WERI-Rb-1 (cell line): ENCODE data around the gene ANKRD12.

Experiments used
- DNase-seq: peaks from one replicate; pipeline ENCODE4 v3.0.0-alpha.2; 2020
- H3K27ac ChIP-seq: fragments of 250-450 bp; sonication (Bioruptor Pico); 2 replicates; pipeline ENCODE4 v1.5.1; 2020; ENCODE audit warnings: mild to moderate bottlenecking, moderate library complexity
- H3K27me3 ChIP-seq: fragments of 250-450 bp; sonication (Bioruptor Pico); 2 replicates; pipeline ENCODE4 v1.5.1; 2021; ENCODE audit warnings: mild to moderate bottlenecking, low read depth, moderate library complexity; ENCODE audit not compliant: insufficient read depth, severe bottlenecking
- H3K36me3 ChIP-seq: fragments of 250-450 bp; sonication (Bioruptor Pico); 2 replicates; pipeline ENCODE4 v1.5.1; 2020; ENCODE audit warnings: mild to moderate bottlenecking, moderate library complexity
- H3K4me3 ChIP-seq: 2 replicates; pipeline ENCODE4 v1.5.1; 2011; ENCODE audit warnings: low read depth, mild to moderate bottlenecking, control low read depth, low read length
- H3K9me3 ChIP-seq: fragments of 250-450 bp; sonication (Bioruptor Pico); 2 replicates; pipeline ENCODE4 v1.5.1; 2021; ENCODE audit warnings: mild to moderate bottlenecking, moderate library complexity; ENCODE audit not compliant: severe bottlenecking
- TF ChIP-seq, protein P1 (sequence below): IDR thresholded peaks from 2 replicates; pipeline ENCODE4 v1.5.1; 2011; ENCODE audit warnings: low read depth, mild to moderate bottlenecking, control low read depth, inconsistent platforms, low read length

The ANKRD12 gene

DNA sequence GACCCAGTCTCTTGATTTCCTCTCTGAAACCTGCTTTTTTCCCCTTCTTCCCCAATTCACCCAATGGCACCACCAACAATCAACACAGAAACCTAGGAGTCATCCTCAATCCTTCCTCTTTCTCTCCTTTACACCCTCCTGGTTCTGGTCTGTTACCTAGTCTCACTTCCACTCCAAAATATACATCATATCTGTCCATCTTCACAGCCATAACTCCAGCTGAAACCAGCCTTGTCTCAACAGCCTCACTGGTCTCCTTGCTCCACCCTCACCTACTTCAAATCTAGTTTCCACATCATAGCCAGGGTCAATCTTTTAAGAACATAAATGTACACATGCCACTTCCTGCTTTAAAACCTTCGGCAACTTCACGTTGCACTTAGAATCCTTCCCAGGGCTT is 186.2 kb downstream of the ANKRD12 start:
- H3K27ac ChIP-seq, result no peak overlapping the region
- DNase-seq, result no peak
- TF ChIP-seq, protein P1, sequence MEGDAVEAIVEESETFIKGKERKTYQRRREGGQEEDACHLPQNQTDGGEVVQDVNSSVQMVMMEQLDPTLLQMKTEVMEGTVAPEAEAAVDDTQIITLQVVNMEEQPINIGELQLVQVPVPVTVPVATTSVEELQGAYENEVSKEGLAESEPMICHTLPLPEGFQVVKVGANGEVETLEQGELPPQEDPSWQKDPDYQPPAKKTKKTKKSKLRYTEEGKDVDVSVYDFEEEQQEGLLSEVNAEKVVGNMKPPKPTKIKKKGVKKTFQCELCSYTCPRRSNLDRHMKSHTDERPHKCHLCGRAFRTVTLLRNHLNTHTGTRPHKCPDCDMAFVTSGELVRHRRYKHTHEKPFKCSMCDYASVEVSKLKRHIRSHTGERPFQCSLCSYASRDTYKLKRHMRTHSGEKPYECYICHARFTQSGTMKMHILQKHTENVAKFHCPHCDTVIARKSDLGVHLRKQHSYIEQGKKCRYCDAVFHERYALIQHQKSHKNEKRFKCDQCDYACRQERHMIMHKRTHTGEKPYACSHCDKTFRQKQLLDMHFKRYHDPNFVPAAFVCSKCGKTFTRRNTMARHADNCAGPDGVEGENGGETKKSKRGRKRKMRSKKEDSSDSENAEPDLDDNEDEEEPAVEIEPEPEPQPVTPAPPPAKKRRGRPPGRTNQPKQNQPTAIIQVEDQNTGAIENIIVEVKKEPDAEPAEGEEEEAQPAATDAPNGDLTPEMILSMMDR, result no peak
- H3K27me3 ChIP-seq, result no peaks in the 10 kb centered on the region
- H3K9me3 ChIP-seq, result no peaks in the 10 kb centered on the region
- no peak overlapping the region for H3K4me3 ChIP-seq
- H3K36me3 ChIP-seq, result no peaks in the 10 kb centered on the region

DNA sequence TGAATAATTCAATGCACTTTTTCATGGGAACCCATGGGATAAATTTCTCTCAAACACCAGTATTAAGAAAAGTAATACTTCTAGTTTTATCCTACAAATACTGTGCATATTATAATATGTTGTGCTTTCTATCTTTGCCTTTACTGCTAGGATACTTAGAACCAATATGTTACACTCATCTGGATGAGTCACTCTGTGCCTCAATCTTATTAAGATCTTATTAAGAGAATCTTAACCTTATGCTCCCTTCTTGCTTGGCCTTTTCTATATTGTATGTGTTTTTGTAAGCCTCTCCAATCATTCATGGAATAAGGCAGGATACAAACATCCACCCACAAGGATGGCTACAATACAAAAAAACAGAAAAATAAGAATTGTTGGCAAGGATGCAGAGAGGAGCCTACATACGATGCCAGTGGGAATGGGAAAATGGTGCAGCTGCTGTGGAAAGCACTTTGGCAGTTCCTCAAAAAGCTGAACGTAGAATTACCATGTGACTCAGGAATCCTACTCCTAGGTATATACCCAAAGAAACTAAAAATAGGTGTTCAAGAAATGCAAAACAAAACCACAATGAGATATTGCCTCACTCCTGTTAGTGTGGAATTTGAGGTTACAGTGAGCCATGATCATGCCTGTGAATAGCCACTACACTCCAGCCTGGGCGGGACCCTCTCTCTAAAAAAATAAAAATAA is 187.3 kb downstream of the ANKRD12 start:
- TF ChIP-seq, protein P1, result no peak
- Histone ChIP-seq H3K36me3 (no peaks in the 10 kb centered on the region), H3K4me3 (no peak overlapping the region), H3K9me3 (no peaks in the 10 kb centered on the region), H3K27me3 (no peaks in the 10 kb centered on the region), H3K27ac (no peak overlapping the region)
- DNase-seq, result no peak

DNA sequence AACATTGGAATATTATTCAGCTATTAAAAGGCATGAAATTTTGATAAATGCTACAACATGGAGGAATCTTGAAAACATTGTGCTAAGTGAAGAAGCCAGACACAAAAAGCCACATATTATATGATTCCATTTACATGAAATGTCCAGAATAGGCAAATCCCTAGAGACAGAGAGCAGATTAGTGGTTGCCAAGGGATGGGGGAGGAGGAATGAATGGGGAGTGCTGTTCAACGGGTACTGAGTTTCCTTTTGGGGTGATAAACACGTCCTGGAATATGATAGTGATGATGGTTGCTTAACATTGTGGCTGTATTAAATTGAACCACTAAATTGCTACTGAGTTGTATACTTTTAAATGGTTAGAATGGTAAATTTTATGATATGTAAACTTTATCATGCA is 189.1 kb downstream of the ANKRD12 start:
- Histone ChIP-seq H3K4me3 (no peak overlapping the region), H3K27ac (no peak overlapping the region), H3K27me3 (no peaks in the 10 kb centered on the region), H3K9me3 (peaks cover under 1% of the 10 kb centered on the region), H3K36me3 (no peaks in the 10 kb centered on the region)
- TF ChIP-seq, protein P1, result no peak
- DNase-seq, result no peak

DNA sequence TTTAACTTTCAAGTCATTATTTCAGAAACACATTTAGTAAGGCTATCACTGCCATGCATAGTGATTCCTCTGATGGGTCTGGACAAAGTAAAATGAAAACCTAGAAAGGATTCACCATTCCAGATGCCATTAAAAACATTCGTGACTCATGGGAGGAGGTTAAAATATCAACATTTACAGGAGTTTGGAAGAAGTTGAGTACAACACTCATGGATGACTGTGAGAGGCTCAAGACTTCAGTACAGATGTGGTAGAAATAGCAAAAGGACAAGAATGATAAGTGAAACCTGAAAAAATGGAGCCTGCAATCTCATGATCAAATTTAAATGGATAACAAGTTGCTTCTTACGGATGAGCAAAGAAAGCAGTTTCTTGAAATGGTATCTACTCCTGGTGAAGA is 192.2 kb downstream of the ANKRD12 start:
- Histone ChIP-seq H3K9me3 (peaks cover 11% of the 10 kb centered on the region), H3K36me3 (no peaks in the 10 kb centered on the region), H3K27me3 (no peaks in the 10 kb centered on the region), H3K4me3 (no peak overlapping the region), H3K27ac (no peak overlapping the region)
- TF ChIP-seq, protein P1, result no peak
- DNase-seq, result no peak

DNA sequence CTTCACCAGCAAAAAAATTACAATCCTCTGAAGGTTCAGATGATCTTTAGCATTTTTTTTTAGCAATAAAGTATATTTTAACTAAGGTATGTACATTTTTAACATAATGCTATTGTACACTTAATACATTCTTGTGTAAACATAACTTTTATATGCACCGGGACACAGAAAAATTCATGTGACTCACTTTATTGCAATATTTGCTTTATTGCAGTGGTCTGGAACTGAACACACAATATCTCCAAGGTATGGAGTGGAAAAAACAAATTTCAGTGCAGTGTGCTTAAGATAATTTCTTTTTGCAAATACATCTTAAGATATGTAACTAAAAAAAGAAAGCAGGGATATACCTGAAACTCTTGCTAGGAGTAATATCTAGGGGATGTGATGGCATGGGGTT is 192.9 kb downstream of the ANKRD12 start:
- no peak for DNase-seq
- Histone ChIP-seq H3K36me3 (no peaks in the 10 kb centered on the region), H3K4me3 (no peak overlapping the region), H3K9me3 (peaks cover 16% of the 10 kb centered on the region), H3K27ac (no peak overlapping the region), H3K27me3 (no peaks in the 10 kb centered on the region)
- TF ChIP-seq, protein P1, result no peak

DNA sequence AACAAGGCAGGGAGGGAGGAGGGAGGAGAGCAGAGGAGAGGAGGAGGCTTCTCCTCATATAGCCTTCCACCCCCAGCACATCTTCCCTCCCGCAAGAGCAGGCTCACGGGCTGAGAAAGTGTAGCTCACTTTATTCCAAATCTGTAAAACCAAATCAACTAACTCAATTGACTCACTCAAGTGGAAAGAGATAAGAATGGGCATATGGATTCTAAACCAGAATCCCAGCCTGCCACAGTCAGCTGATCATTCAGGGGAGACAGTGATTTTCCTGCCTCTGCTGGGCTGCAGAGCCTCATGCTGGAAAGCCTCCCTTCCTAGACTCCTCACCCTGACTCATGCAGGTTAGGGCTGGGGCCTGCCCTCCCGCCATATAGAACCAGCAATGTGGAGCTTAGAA is 193.8 kb downstream of the ANKRD12 start:
- peaks cover 16% of the 10 kb centered on the region for H3K9me3 ChIP-seq
- H3K4me3 ChIP-seq, result no peak overlapping the region
- TF ChIP-seq, protein P1, result no peak
- DNase-seq, result peak; percentile 32
- H3K27ac ChIP-seq, result peak overlapping the region; percentile 39
- no peaks in the 10 kb centered on the region for H3K36me3 ChIP-seq
- no peaks in the 10 kb centered on the region for H3K27me3 ChIP-seq
